NB4 (cell line): ENCODE results near the gene LYST.
A peak's percentile ranks its signal among the peaks of the same experiment; 100 is the strongest.

Experiments used
- DNase-seq: peaks from one replicate; pipeline ENCODE4 v3.0.0; 2010; ENCODE audit warnings: low read depth
- H3K4me3 ChIP-seq: one replicate; pipeline ENCODE4 v1.5.1; 2011; ENCODE audit warnings: mild to moderate bottlenecking, low read depth, low read length, moderate library complexity
- CTCF ChIP-seq: IDR thresholded peaks from one replicate; pipeline ENCODE4 v1.5.1; 2012; ENCODE audit warnings: low read depth, low read length
- MYC ChIP-seq: IDR thresholded peaks from 2 replicates; pipeline ENCODE4 v1.6.1; 2011; ENCODE audit warnings: low read depth, low read length
- POLR2A ChIP-seq: IDR thresholded peaks from 2 replicates; pipeline ENCODE4 v1.6.1; 2011; ENCODE audit warnings: mild to moderate bottlenecking; ENCODE audit not compliant: insufficient read length; ENCODE audit errors: extremely low read depth
- TF ChIP-seq, protein P1 (sequence below): IDR thresholded peaks from 2 replicates; pipeline ENCODE4 v1.6.1; 2011; ENCODE audit warnings: low read depth, low read length

The LYST gene

GRCh38 chr1:235888119-235888643 lies 21.5 kb upstream of the LYST start:
- TF ChIP-seq POLR2A (no peak), MYC (no peak), CTCF (no peak)
- TF ChIP-seq, protein P1, sequence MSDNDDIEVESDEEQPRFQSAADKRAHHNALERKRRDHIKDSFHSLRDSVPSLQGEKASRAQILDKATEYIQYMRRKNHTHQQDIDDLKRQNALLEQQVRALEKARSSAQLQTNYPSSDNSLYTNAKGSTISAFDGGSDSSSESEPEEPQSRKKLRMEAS = no peak
- no peak for DNase-seq
- no peak overlapping the region for H3K4me3 ChIP-seq

DNA sequence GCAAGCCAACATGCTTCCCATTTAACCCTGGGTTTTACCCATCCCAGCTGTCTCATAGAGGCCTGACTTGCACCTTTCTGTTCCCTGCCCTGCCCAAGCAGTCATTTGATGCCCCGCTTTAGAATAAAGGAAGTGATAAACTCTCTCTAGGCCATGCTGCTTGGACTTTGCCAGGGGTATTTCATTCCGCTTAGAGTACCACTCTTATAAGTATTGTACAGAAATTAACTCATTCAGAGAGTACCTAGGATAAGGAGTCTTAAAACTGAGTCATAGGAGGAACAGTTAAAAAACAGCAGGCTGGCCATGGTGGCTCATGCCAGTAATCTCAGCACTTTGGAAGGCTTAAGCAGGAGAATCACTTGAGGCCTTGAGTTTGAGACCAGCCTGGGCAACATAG lies 21.0 kb upstream of the LYST start:
- no peak for TF ChIP-seq POLR2A
- TF ChIP-seq, protein P1 = no peak
- no peak for TF ChIP-seq MYC
- no peak for DNase-seq
- no peak overlapping the region for H3K4me3 ChIP-seq

GRCh38 chr1:235885655-235886262 lies 19.1 kb upstream of the LYST start:
- no peak for DNase-seq
- H3K4me3 ChIP-seq = no peak overlapping the region
- TF ChIP-seq, protein P1 = no peak
- TF ChIP-seq CTCF (no peak), POLR2A (no peak), MYC (no peak)

DNA sequence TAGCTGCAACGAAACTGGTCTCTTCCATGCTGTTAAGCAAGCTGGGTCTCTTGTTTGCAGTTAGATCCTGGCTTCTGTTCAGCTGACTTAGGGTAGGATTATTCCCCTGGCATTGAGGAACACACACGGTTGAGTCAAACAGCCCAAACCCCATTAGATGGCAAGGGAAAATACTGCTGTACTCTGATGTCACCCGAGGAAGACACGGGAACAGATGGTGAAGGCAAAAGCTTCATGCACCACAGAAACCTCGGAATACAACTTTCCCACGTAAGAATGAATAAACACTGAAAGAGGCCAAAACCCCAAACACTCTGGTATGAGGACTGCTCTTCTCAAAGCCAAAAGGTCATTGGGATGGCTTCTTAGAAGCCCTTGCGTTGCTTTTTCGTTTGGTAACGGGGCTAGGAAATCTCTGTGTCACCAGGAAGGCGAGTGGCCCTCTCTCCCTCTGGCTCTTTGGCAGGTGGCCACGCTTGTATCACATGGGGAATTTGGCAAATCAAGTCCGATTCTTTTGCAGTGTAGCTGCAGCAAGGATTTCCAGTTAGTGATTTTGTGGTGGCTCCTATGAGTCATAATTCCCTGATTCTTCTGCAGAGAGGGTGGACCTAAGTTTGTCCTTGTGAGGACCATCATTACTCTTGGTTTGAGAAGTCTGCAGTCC lies 16.7 kb upstream of the LYST start:
- TF ChIP-seq POLR2A (no peak), CTCF (no peak), MYC (no peak)
- TF ChIP-seq, protein P1 = no peak
- DNase-seq = peak; percentile 29
- H3K4me3 ChIP-seq = no peak overlapping the region

DNA sequence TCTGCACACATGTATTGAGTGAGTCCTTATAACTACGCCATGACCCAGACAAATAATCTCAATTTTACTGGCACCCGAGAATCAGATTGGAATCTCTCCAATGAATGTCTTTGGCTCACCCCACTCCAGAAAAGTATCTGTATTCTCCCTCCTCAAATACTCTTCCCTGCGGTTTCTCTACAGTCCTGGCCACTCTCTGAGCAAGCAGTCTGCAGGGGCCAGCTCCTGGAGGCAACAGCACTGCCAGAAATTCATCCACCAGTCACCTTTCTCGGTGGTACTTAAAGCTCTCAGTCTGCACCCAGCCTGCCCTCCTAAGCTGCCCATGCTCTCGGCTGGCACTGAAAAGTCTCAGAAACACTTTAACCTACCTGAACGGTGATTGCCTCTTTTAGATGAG lies 16.1 kb upstream of the LYST start:
- DNase-seq = no peak
- no peak for TF ChIP-seq POLR2A
- TF ChIP-seq CTCF = no peak
- TF ChIP-seq, protein P1 = no peak
- no peak for TF ChIP-seq MYC
- no peak overlapping the region for H3K4me3 ChIP-seq
